Mesodermal cell (in vitro differentiated cells): ENCODE measurements around the gene PCBP3.
"Not testable (repeated sequence)": the region's sequence is repeated elsewhere in the genome, so short reads cannot be mapped to it uniquely, and the experiment has no call there.

Experiments
- H3K27ac ChIP-seq: 2 replicates; pipeline ENCODE4 v1.7.0; 2013; ENCODE audit warnings: mild to moderate bottlenecking, low read depth, low read length, moderate library complexity; ENCODE audit not compliant: severe bottlenecking
- H3K36me3 ChIP-seq: 2 replicates; pipeline ENCODE4 v1.7.1; 2013; ENCODE audit warnings: mild to moderate bottlenecking, low read length, moderate library complexity; ENCODE audit not compliant: control insufficient read depth, insufficient read depth
- H3K4me1 ChIP-seq: one replicate; pipeline ENCODE4 v1.7.1; 2013; ENCODE audit warnings: mild to moderate bottlenecking, low read length; ENCODE audit not compliant: insufficient read depth, control insufficient read depth, poor library complexity, severe bottlenecking
- H3K4me3 ChIP-seq: 2 replicates; pipeline ENCODE4 v1.7.0; 2013; ENCODE audit warnings: low read length, control low read depth, mild to moderate bottlenecking; ENCODE audit not compliant: insufficient read depth, poor library complexity, severe bottlenecking; ENCODE audit errors: extremely low read depth
- H3K9me3 ChIP-seq: 2 replicates; pipeline ENCODE4 v1.7.1; 2013; ENCODE audit warnings: mild to moderate bottlenecking, low read length, moderate library complexity; ENCODE audit not compliant: control insufficient read depth
- WGBS, 2 experiments: methylation state at CpG; one replicate each; pipeline ENCODE4 v1.1.5; 2013; ENCODE audit warnings: missing lambda C conversion rate in 2 of 2; ENCODE audit not compliant: insufficient coverage in 2 of 2; 5-methylcytosine and 5-hydroxymethylcytosine counted together

PCBP3 gene

GRCh38 chr21:45603481-45603880 is 40.0 kb upstream of the PCBP3 start:
- Histone ChIP-seq H3K36me3 (no peaks in the 10 kb centered on the region), H3K4me1 (no peaks in the 10 kb centered on the region), H3K27ac (no peak overlapping the region), H3K4me3 (no peak overlapping the region), H3K9me3 (peaks cover 4% of the 10 kb centered on the region)

- H3K9me3 ChIP-seq, H3K4me1 ChIP-seq, H3K4me3 ChIP-seq, H3K27ac ChIP-seq, H3K36me3 ChIP-seq: not testable (repeated sequence)
- WGBS, 2 experiments: 95 to 100% methylated on average over 1 to 6 of the region's 8 CpGs
These were observed 38.8 kb upstream of the PCBP3 start for GRCh38 chr21:45604681-45605080.

GRCh38 chr21:45607021-45607908 is 36.3 kb upstream of the PCBP3 start:
- 83 to 87% methylated on average over 19 of the region's 23 CpGs for WGBS, 2 experiments
- Histone ChIP-seq H3K4me3 (no peak overlapping the region), H3K27ac (no peak overlapping the region), H3K36me3 (no peaks in the 10 kb centered on the region), H3K4me1 (peaks cover 5% of the 10 kb centered on the region), H3K9me3 (peaks cover 4% of the 10 kb centered on the region)

- H3K27ac ChIP-seq: no peak overlapping the region
- peaks cover 9% of the 10 kb centered on the region for H3K4me1 ChIP-seq
- H3K36me3 ChIP-seq: no peaks in the 10 kb centered on the region
- peaks cover 4% of the 10 kb centered on the region for H3K9me3 ChIP-seq
- no peak overlapping the region for H3K4me3 ChIP-seq
- 81 to 84% methylated on average over 6 to 14 of the region's 20 CpGs for WGBS, 2 experiments
These were observed 35.6 kb upstream of the PCBP3 start for GRCh38 chr21:45607909-45608295.

GRCh38 chr21:45608747-45609470 is 34.6 kb upstream of the PCBP3 start:
- not testable (repeated sequence) for H3K36me3 ChIP-seq, H3K27ac ChIP-seq, H3K4me3 ChIP-seq, H3K9me3 ChIP-seq
- peaks cover 11% of the 10 kb centered on the region for H3K4me1 ChIP-seq
- WGBS, 2 experiments: 56% methylated on average over 4 of the region's 15 CpGs; no CpG with 5 or more reads in 1 of the 2 experiments

- whole genome bisulfite sequencing, 2 experiments: 80 to 83% methylated on average over 6 of the region's 6 CpGs
These were observed 33.9 kb upstream of the PCBP3 start for GRCh38 chr21:45609616-45610015.

GRCh38 chr21:45611296-45611695 is 32.2 kb upstream of the PCBP3 start:
- peaks cover 11% of the 10 kb centered on the region for H3K4me1 ChIP-seq
- no peaks in the 10 kb centered on the region for H3K9me3 ChIP-seq
- H3K4me3 ChIP-seq: no peak overlapping the region
- no peak overlapping the region for H3K27ac ChIP-seq
- no peaks in the 10 kb centered on the region for H3K36me3 ChIP-seq
- 92 to 98% methylated on average over 11 to 12 of the region's 12 CpGs for WGBS, 2 experiments

More at GRCh38 chr21:45609616-45610015, 33.9 kb upstream of the PCBP3 start:
- H3K9me3 ChIP-seq, H3K36me3 ChIP-seq, H3K4me3 ChIP-seq, H3K27ac ChIP-seq: not testable (repeated sequence)
- H3K4me1 ChIP-seq: peaks cover 11% of the 10 kb centered on the region

- Histone ChIP-seq H3K9me3 (no peaks in the 10 kb centered on the region), H3K27ac (no peak overlapping the region), H3K4me1 (peaks cover 11% of the 10 kb centered on the region), H3K36me3 (no peaks in the 10 kb centered on the region), H3K4me3 (no peak overlapping the region)
- WGBS, 2 experiments: 84 to 88% methylated on average over 19 to 23 of the region's 25 CpGs
These were observed 31.4 kb upstream of the PCBP3 start for GRCh38 chr21:45611939-45612664.

- 93 to 100% methylated on average over 2 of the region's 7 CpGs for WGBS, 2 experiments
- H3K36me3 ChIP-seq, H3K27ac ChIP-seq, H3K9me3 ChIP-seq, H3K4me3 ChIP-seq: not testable (repeated sequence)
- H3K4me1 ChIP-seq: peaks cover 11% of the 10 kb centered on the region
These were observed 30.9 kb upstream of the PCBP3 start for GRCh38 chr21:45612665-45613019.

- WGBS, 2 experiments: 87% methylated on average over 6 of the region's 6 CpGs
- Histone ChIP-seq H3K4me3 (no peak overlapping the region), H3K36me3 (no peaks in the 10 kb centered on the region), H3K27ac (no peak overlapping the region), H3K4me1 (peaks cover 11% of the 10 kb centered on the region), H3K9me3 (no peaks in the 10 kb centered on the region)
These were observed 30.1 kb upstream of the PCBP3 start for GRCh38 chr21:45613396-45613795.
